Fibroblast of lung (primary cell): ENCODE results near the gene ANKRD13D. TPM values are rescaled to one million over a fixed set of nuclear protein-coding genes. Genes with fewer than 3 reads are reported as not detected.

ENCODE experiments used
- DNase-seq, 2 donors: peaks; one replicate each; pipeline versions ENCODE4 v3.0.0 to v3.0.0-alpha.2; 2010; ENCODE audit warnings: low read depth in 2 of 2
- H2AFZ ChIP-seq: 2 replicates; pipeline ENCODE4 v1.5.1; 2012; ENCODE audit warnings: low read length, control low read depth, inconsistent platforms
- H3K27ac ChIP-seq: 2 replicates; pipeline ENCODE4 v1.5.1; 2011; ENCODE audit warnings: low read length, control low read depth; ENCODE audit not compliant: insufficient read depth
- H3K27me3 ChIP-seq: 2 replicates; pipeline ENCODE4 v1.5.1; 2011; ENCODE audit warnings: mild to moderate bottlenecking, low read length; ENCODE audit not compliant: control insufficient read depth, insufficient read depth
- H3K36me3 ChIP-seq: 2 replicates; pipeline ENCODE4 v1.5.1; 2011; ENCODE audit warnings: low read length; ENCODE audit not compliant: control insufficient read depth, insufficient read depth
- H3K4me1 ChIP-seq: 2 replicates; pipeline ENCODE4 v1.5.1; 2011; ENCODE audit warnings: low read length; ENCODE audit not compliant: control insufficient read depth, insufficient read depth; ENCODE audit errors: extremely low read depth
- H3K4me2 ChIP-seq: 2 replicates; pipeline ENCODE4 v1.5.1; 2011; ENCODE audit warnings: low read length, control low read depth; ENCODE audit not compliant: insufficient read depth; ENCODE audit errors: extremely low read depth
- H3K4me3 ChIP-seq, 4 experiments: fragments of 200-600 bp in 1 of 4; sonication (generic) in 1 of 4; replicated peaks in 1 of 4; 2 replicates each; pipeline ENCODE4 v1.5.1; 2011 to 2016; ENCODE audit warnings: low read length in 4 of 4, low read depth in 3 of 4, mild to moderate bottlenecking in 3 of 4, control low read depth in 2 of 4, inconsistent platforms in 1 of 4, mixed read lengths in 1 of 4; ENCODE audit not compliant: insufficient read depth in 1 of 4; ENCODE audit errors: control extremely low read depth in 1 of 4
- H3K79me2 ChIP-seq: 2 replicates; pipeline ENCODE4 v1.5.1; 2012; ENCODE audit warnings: mild to moderate bottlenecking, low read length, inconsistent platforms; ENCODE audit not compliant: control insufficient read depth, insufficient read depth
- H3K9ac ChIP-seq: 2 replicates; pipeline ENCODE4 v1.5.1; 2011; ENCODE audit warnings: mild to moderate bottlenecking, low read length, control low read depth; ENCODE audit not compliant: insufficient read depth
- H3K9me3 ChIP-seq: 2 replicates; pipeline ENCODE4 v1.5.1; 2012; ENCODE audit warnings: low read depth, low read length; ENCODE audit not compliant: control insufficient read depth, insufficient read depth
- H4K20me1 ChIP-seq: 2 replicates; pipeline ENCODE4 v1.5.1; 2011; ENCODE audit warnings: low read length; ENCODE audit not compliant: control insufficient read depth, insufficient read depth; ENCODE audit errors: extremely low read depth
- EZH2 ChIP-seq: IDR thresholded peaks from 2 replicates; pipeline ENCODE4 v1.5.1; 2012; ENCODE audit warnings: low read length, control low read depth, mild to moderate bottlenecking; ENCODE audit errors: missing control alignments
- polyA plus RNA-seq, 2 donors: library from polyadenylated mRNA; depleted of rRNA in 1 of 2; stranded (reverse) in 1 of 2; unstranded in 1 of 2; fragments of >200 nt; gene quantifications; 2 replicates each; pipeline ENCODE4 v1.2.1, GENCODE V29; 2011 to 2012; ENCODE audit warnings: missing spikeins in 1 of 2
- total RNA-seq: library from RNA; depleted of rRNA; stranded (reverse); fragments of >200 nt; gene quantifications from 2 replicates; pipeline ENCODE4 v1.2.1, GENCODE V29; 2014
- TF ChIP-seq, protein P1 (sequence below), 2 donors: IDR thresholded peaks in 1 of 2; conservative IDR thresholded peaks in 1 of 2; 1 replicate in 1 of 2; 2 replicates in 1 of 2; pipeline ENCODE4 v1.5.1; 2011 to 2012; ENCODE audit warnings: low read length in 2 of 2, control low read depth in 1 of 2, inconsistent platforms in 1 of 2, low read depth in 1 of 2, mild to moderate bottlenecking in 1 of 2

The ANKRD13D gene
- total and polyA plus RNA-seq, 2 donors (not counting 1 experiment from before 2014, with no cell fraction given), result 11.5 to 45.4 TPM

DNA sequence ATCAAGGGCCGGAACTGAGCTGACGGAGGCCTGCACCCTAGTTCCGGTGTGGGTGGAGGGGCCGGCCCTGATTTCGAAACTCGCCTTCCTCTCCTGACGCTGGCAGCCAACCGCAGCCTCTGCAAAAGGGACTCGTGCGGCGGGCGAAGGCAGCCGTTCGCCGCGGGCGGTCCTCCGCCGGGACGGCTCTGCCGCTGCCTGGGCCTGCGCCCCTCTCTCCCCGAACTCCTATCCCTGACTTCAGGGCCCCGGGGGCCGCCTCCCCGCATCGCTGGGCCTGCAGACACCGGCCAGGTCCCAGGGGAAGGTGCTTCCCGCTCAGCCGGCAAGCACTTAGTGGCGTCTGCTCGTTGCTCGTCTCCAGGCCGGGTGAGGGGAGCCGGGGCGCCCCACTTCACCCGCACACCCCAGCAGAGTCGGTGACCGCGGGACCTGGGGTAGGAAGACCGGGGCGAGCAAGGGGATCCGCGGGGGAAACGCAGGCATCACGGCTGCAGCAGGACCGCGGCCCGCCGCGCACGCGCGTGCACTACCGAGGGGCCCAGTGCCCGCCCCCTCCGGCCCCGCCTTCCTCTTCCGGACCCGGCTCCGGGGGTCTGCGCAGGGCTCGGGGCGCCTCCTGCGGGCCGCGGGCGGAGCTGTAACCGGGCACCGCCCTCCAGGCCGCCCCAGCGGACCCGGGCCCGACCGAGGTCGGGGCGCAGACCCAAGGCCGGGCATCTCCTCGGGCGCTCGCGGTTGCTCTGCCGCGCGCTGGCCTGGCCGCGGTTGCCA is 464 bp upstream of the ANKRD13D start:
- Histone ChIP-seq H3K9ac (peak overlapping the region; percentile 84), H3K4me2 (peak overlapping the region; percentile 83), H3K36me3 (peaks cover 33% of the 10 kb centered on the region), H3K9me3 (no peaks in the 10 kb centered on the region), H3K27me3 (no peaks in the 10 kb centered on the region), H4K20me1 (no peaks in the 10 kb centered on the region), H3K27ac (peak overlapping the region; percentile 97), H3K79me2 (peaks cover 15% of the 10 kb centered on the region), H3K4me3 (peak overlapping the region; percentile 56 to 83 (median 74)), H2AFZ (no peak overlapping the region), H3K4me1 (peaks cover 20% of the 10 kb centered on the region)
- TF ChIP-seq, protein P1, sequence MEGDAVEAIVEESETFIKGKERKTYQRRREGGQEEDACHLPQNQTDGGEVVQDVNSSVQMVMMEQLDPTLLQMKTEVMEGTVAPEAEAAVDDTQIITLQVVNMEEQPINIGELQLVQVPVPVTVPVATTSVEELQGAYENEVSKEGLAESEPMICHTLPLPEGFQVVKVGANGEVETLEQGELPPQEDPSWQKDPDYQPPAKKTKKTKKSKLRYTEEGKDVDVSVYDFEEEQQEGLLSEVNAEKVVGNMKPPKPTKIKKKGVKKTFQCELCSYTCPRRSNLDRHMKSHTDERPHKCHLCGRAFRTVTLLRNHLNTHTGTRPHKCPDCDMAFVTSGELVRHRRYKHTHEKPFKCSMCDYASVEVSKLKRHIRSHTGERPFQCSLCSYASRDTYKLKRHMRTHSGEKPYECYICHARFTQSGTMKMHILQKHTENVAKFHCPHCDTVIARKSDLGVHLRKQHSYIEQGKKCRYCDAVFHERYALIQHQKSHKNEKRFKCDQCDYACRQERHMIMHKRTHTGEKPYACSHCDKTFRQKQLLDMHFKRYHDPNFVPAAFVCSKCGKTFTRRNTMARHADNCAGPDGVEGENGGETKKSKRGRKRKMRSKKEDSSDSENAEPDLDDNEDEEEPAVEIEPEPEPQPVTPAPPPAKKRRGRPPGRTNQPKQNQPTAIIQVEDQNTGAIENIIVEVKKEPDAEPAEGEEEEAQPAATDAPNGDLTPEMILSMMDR (conservative IDR thresholded peaks at IDR 0.05 in 1 of 2, IDR thresholded peaks at IDR 0.05 in 1 of 2; ENCODE audit: low read depth in 1 of 2, low read length in 2 of 2), result peak; percentile 21 to 22
- TF ChIP-seq EZH2, result no peak
- DNase-seq, result peak; percentile 89

DNA sequence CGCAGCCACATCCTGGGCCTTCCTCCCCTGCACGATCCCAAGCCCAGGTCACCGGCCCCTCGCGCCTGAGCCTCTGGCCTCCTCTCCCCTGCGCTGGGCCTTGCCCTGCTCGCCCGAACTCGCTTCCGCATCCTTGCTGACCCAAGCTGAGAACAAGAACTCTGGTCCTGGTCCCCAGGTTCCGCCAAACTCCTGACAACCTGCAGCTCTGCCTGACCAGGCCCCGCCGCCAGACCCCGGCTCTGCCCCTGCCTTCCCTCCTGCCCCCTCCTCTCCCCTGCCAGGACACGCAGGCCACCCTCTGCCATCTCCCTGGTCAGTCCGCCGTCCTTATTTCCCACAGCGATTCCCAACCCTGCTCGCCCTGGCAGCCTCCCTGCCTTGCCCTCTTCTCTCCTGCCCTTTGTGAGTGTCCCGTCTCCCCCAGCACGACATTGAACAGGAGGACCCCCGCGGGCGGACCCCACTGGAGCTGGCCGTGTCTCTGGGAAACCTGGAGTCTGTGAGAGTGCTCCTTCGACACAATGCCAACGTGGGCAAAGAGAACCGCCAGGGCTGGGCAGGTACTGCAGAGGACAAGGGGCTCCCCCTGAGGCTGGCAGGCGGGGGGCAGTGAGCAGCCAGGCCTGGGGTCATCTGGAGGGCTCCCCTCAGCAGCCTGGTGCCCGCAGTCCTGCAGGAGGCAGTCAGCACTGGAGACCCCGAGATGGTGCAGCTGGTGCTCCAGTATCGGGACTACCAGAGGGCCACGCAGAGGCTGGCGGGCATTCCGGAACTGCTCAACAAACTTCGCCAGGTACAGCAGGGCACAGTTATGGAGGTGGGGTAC is 762 bp downstream of the ANKRD13D start:
- peaks cover 20% of the 10 kb centered on the region for H3K4me1 ChIP-seq
- H3K4me2 ChIP-seq, result peak overlapping the region; percentile 95
- H3K9ac ChIP-seq, result peak overlapping the region; percentile 66
- no peaks in the 10 kb centered on the region for H4K20me1 ChIP-seq
- H3K4me3 ChIP-seq, result peak overlapping the region; percentile 72 to 83 (median 73)
- TF ChIP-seq, protein P1 (conservative IDR thresholded peaks at IDR 0.05 in 1 of 2, IDR thresholded peaks at IDR 0.05 in 1 of 2; ENCODE audit: low read depth in 1 of 2, low read length in 2 of 2), result no peak
- TF ChIP-seq EZH2, result no peak
- H2AFZ ChIP-seq, result no peak overlapping the region
- peak overlapping the region; percentile 69 for H3K27ac ChIP-seq
- H3K79me2 ChIP-seq, result peaks cover 18% of the 10 kb centered on the region
- peaks cover 29% of the 10 kb centered on the region for H3K36me3 ChIP-seq
- H3K27me3 ChIP-seq, result no peaks in the 10 kb centered on the region
- no peak for DNase-seq
- H3K9me3 ChIP-seq, result no peaks in the 10 kb centered on the region

DNA sequence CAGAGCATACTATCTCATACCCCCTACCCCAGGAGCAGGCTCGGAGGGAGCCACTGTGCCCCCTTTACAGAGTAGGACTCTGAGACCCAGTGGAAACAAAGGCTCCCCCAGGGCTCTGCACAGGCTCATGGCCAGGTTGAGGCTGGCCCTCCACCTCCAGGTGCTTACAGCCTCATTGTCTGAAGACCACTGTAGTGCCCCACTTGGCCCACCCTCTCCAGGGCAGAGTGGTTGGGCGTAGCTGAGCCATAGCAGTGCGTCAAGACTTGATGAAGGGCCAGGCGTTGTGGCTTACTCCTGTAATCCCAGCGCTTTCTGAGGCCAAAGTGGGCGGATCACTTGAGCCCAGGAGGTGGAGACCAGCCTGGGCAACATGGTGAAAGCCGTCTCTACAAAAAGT is 1.7 kb downstream of the ANKRD13D start:
- Histone ChIP-seq H3K9me3 (no peaks in the 10 kb centered on the region), H3K27me3 (no peaks in the 10 kb centered on the region), H3K36me3 (peaks cover 23% of the 10 kb centered on the region), H3K9ac (no peak overlapping the region), H4K20me1 (no peaks in the 10 kb centered on the region), H3K4me2 (peak overlapping the region; percentile 42), H3K79me2 (peaks cover 18% of the 10 kb centered on the region), H3K27ac (peak overlapping the region; percentile 58), H3K4me1 (peaks cover 20% of the 10 kb centered on the region), H3K4me3 (peak overlapping the region in 1 of 4 experiments; percentile 83), H2AFZ (no peak overlapping the region)
- DNase-seq, result peak in 1 of 2 donors; percentile 72
- TF ChIP-seq, protein P1 (conservative IDR thresholded peaks at IDR 0.05 in 1 of 2, IDR thresholded peaks at IDR 0.05 in 1 of 2; ENCODE audit: low read depth in 1 of 2, low read length in 2 of 2), result no peak
- no peak for TF ChIP-seq EZH2
